Ishikawa (cell line): Measurements from ENCODE around the gene DNLZ.

Experiments
- CEBPB ChIP-seq: IDR thresholded peaks from 2 replicates; pipeline ENCODE4 v1.6.1; 2012
- CREB1 ChIP-seq: IDR thresholded peaks from 2 replicates; pipeline ENCODE4 v1.6.1; 2012; ENCODE audit warnings: low read depth
- EGR1 ChIP-seq: IDR thresholded peaks from 2 replicates; pipeline ENCODE4 v1.6.1; 2012
- EP300 ChIP-seq: IDR thresholded peaks from 2 replicates; pipeline ENCODE4 v1.6.1; 2012; ENCODE audit warnings: borderline replicate concordance
- FOXM1 ChIP-seq: IDR thresholded peaks from 2 replicates; pipeline ENCODE4 v1.6.1; 2012; ENCODE audit warnings: low read depth, borderline replicate concordance
- MAX ChIP-seq: IDR thresholded peaks from 2 replicates; pipeline ENCODE4 v1.6.1; 2012
- NFIC ChIP-seq: IDR thresholded peaks from 2 replicates; pipeline ENCODE4 v1.6.1; 2012
- RAD21 ChIP-seq: IDR thresholded peaks from 2 replicates; pipeline ENCODE4 v1.6.1; 2012; ENCODE audit warnings: low read depth
- REST ChIP-seq: IDR thresholded peaks from 2 replicates; pipeline ENCODE4 v1.6.1; 2012; ENCODE audit warnings: low read depth, mild to moderate bottlenecking
- TAF1 ChIP-seq: IDR thresholded peaks from 2 replicates; pipeline ENCODE4 v1.6.1; 2012; ENCODE audit warnings: low read depth, mild to moderate bottlenecking
- TEAD4 ChIP-seq: IDR thresholded peaks from 2 replicates; pipeline ENCODE4 v1.6.1; 2012
- YY1 ChIP-seq: IDR thresholded peaks from 2 replicates; pipeline ENCODE4 v1.6.1; 2012; ENCODE audit warnings: low read depth

GRCh38 chr9:136345281-136346156 is 18.0 kb downstream of the DNLZ start:
- no peak for TF ChIP-seq YY1
- TF ChIP-seq CREB1: no peak
- no peak for TF ChIP-seq EGR1
- no peak for TF ChIP-seq EP300
- no peak for TF ChIP-seq TAF1
- TF ChIP-seq CEBPB: no peak
- no peak for TF ChIP-seq REST
- TF ChIP-seq TEAD4: no peak
- no peak for TF ChIP-seq NFIC
- TF ChIP-seq FOXM1: no peak
- no peak for TF ChIP-seq MAX
- peak; percentile 55; the same call in 1 of the 2 replicates for TF ChIP-seq RAD21
